Lung (tissue), 16 donors: ENCODE data around the gene ABCG5. TPM values are rescaled to one million over a fixed set of nuclear protein-coding genes. Genes with fewer than 3 reads are reported as not detected.

Experiments
- ATAC-seq: fragments of 200-7000 bp; cut with Tn5 transposase; one replicate; pipeline ENCODE4 v1.9.1; 2020; ENCODE audit warnings: moderate number of reproducible peaks; ENCODE audit not compliant: insufficient read depth, low FRiP score
- DNase-seq, 3 donors: peaks; one replicate each; pipeline ENCODE4 v3.0.0-alpha.2; 2013 to 2017
- H3K27ac ChIP-seq, 2 donors: one replicate each; pipeline ENCODE4 v1.5.1; 2013; ENCODE audit warnings: mild to moderate bottlenecking in 2 of 2, moderate library complexity in 2 of 2, control low read depth in 1 of 2, inconsistent platforms in 1 of 2, low read depth in 1 of 2, low read length in 1 of 2
- H3K27me3 ChIP-seq, 3 donors: one replicate each; pipeline ENCODE4 v1.5.1; 2013; ENCODE audit warnings: low read length in 2 of 3; ENCODE audit not compliant: control insufficient read depth in 3 of 3, insufficient read depth in 3 of 3
- H3K36me3 ChIP-seq, 4 donors: one replicate each; pipeline ENCODE4 v1.5.1; 2013; ENCODE audit warnings: low read length in 4 of 4, mild to moderate bottlenecking in 1 of 4, moderate library complexity in 1 of 4; ENCODE audit not compliant: control insufficient read depth in 4 of 4, insufficient read depth in 4 of 4
- H3K4me1 ChIP-seq, 5 donors: one replicate each; pipeline ENCODE4 v1.5.1; 2013; ENCODE audit warnings: low read length in 5 of 5, mild to moderate bottlenecking in 2 of 5, moderate library complexity in 1 of 5; ENCODE audit not compliant: control insufficient read depth in 5 of 5, insufficient read depth in 5 of 5
- H3K4me3 ChIP-seq: one replicate; pipeline ENCODE4 v1.5.1; 2013; ENCODE audit warnings: mild to moderate bottlenecking, control low read depth, moderate library complexity
- H3K9ac ChIP-seq, 2 donors: one replicate each; pipeline ENCODE4 v1.5.1; 2013; ENCODE audit warnings: low read length in 2 of 2, control low read depth in 1 of 2; ENCODE audit not compliant: insufficient read depth in 1 of 2
- H3K9me3 ChIP-seq, 4 donors: one replicate each; pipeline ENCODE4 v1.5.1; 2013; ENCODE audit warnings: low read length in 3 of 4, mild to moderate bottlenecking in 1 of 4, moderate library complexity in 1 of 4; ENCODE audit not compliant: control insufficient read depth in 4 of 4, insufficient read depth in 3 of 4
- WGBS, 2 donors: extraction: QIAGEN DNeasy Blood & Tissue Kit; methylation state at CpG; one replicate each; pipeline ENCODE4 v1.1.7; 2013; 5-methylcytosine and 5-hydroxymethylcytosine counted together
- long read RNA-seq, 5 donors: transcript quantifications; one replicate each; lab custom pipeline, GENCODE V29; 2026
- polyA plus RNA-seq, 2 donors: library from polyadenylated mRNA; stranded (reverse); fragments of 200-250 nt; gene quantifications; one replicate each; pipeline ENCODE4 v1.2.1, GENCODE V29; 2013
- total RNA-seq, 2 donors: library from RNA; depleted of rRNA in 1 of 2; stranded (reverse); fragments of >200 nt in 1 of 2; gene quantifications; one replicate each; pipeline ENCODE4 v1.2.1, GENCODE V29; 2014 to 2021
- TF ChIP-seq, protein P1 (sequence below): IDR thresholded peaks from 2 replicates; pipeline ENCODE4 v1.5.1; 2012; ENCODE audit warnings: mild to moderate bottlenecking; ENCODE audit errors: control extremely low read depth, extremely low read depth
- donor health status: control.
- donor health status: control.
- donor health status: Bipolar disorder and iron deficiency.
- donor health status: healthy.
- donor health status: DM: yes; HTN: yes; CAD: no.

ABCG5 gene
- under 1 TPM in 1 of 2 donors, not detected in 1; 0.09 TPM for total RNA-seq
- not detected for polyA plus RNA-seq
- long read RNA-seq, donor 1, result 0 reads
- long read RNA-seq, donor 2, result 0 reads
- long read RNA-seq, donor 3, result 0 reads
- long read RNA-seq, donor 4, result 0 reads
- long read RNA-seq, donor 5, result 0 reads

- Histone ChIP-seq H3K27me3 (no peaks in the 10 kb centered on the region), H3K9me3 (no peaks in the 10 kb centered on the region), H3K36me3 (no peaks in the 10 kb centered on the region), H3K9ac (no peak within 1 kb of the TSS), H3K4me3 (no peak within 1 kb of the TSS), H3K4me1 (peaks cover 0 to 3% (median 0%) of the 10 kb centered on the region in 5 donors), H3K27ac (no peak within 1 kb of the TSS)
- TF ChIP-seq, protein P1, sequence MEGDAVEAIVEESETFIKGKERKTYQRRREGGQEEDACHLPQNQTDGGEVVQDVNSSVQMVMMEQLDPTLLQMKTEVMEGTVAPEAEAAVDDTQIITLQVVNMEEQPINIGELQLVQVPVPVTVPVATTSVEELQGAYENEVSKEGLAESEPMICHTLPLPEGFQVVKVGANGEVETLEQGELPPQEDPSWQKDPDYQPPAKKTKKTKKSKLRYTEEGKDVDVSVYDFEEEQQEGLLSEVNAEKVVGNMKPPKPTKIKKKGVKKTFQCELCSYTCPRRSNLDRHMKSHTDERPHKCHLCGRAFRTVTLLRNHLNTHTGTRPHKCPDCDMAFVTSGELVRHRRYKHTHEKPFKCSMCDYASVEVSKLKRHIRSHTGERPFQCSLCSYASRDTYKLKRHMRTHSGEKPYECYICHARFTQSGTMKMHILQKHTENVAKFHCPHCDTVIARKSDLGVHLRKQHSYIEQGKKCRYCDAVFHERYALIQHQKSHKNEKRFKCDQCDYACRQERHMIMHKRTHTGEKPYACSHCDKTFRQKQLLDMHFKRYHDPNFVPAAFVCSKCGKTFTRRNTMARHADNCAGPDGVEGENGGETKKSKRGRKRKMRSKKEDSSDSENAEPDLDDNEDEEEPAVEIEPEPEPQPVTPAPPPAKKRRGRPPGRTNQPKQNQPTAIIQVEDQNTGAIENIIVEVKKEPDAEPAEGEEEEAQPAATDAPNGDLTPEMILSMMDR, result no peak
- ATAC-seq (no peak), DNase-seq (no peak)
- 85 to 90% methylated on average over 18 to 20 of the region's 20 CpGs for WGBS, 2 donors
Measured at GRCh38 chr2:43838560-43839267, at the start of gene ABCG5, which contains the start of gene ABCG8. Gene ABCG5 (minus strand): TSS chr2:43838839. CDS start chr2:43838679, 160 bp downstream. Gene ABCG8 (plus strand): TSS chr2:43838971. CDS start chr2:43839054, 83 bp downstream.

DNA sequence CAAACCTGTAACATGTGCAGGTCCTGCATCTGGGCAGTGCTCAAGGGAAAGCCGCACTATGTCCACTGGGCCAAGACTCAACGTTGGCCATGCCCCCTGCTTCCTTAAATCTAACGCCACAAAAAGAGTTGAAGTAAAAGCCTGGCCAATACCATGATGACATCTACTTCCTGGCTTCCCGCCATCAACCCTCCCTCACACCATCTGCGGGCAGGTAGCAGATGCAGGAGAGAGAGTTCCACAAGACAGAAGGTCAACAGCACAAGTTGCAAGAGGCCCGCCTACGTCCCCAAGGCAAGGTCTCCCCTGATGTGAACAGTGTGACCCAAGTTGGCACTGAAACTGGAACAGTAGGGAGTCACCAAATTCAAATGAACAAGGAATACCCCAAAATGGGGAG lies 48.5 kb upstream of the ABCG5 start:
- Histone ChIP-seq H3K27me3 (no peaks in the 10 kb centered on the region), H3K27ac (no peak overlapping the region), H3K4me3 (no peak overlapping the region), H3K36me3 (peaks cover 13 to 34% (median 23%) of the 10 kb centered on the region in 4 donors), H3K9me3 (no peaks in the 10 kb centered on the region), H3K9ac (no peak overlapping the region), H3K4me1 (peaks cover 0 to 10% (median 6%) of the 10 kb centered on the region in 5 donors)
- 79 to 92% methylated on average over 7 of the region's 7 CpGs for WGBS, 2 donors
- ATAC-seq (no peak), DNase-seq (no peak)
- TF ChIP-seq, protein P1, result no peak

GRCh38 chr2:43885132-43885632 lies 46.5 kb upstream of the ABCG5 start:
- peak overlapping the region in 1 of 2 donors; percentile 68 for H3K27ac ChIP-seq
- no peaks in the 10 kb centered on the region for H3K27me3 ChIP-seq
- ATAC-seq (no peak), DNase-seq (no peak)
- H3K36me3 ChIP-seq, result peaks cover 9 to 28% (median 17%) of the 10 kb centered on the region in 4 donors
- WGBS, 2 donors, result 82 to 89% methylated on average over 7 of the region's 7 CpGs
- peaks cover 0 to 16% (median 10%) of the 10 kb centered on the region in 5 donors for H3K4me1 ChIP-seq
- no peaks in the 10 kb centered on the region for H3K9me3 ChIP-seq
- H3K9ac ChIP-seq, result no peak overlapping the region
- no peak overlapping the region for H3K4me3 ChIP-seq
- TF ChIP-seq, protein P1, result no peak
